ENCODE measurements around the gene FHAD1. TPM values are rescaled to one million over a fixed set of nuclear protein-coding genes. Genes with fewer than 3 reads are reported as not detected.

The FHAD1 gene
- total RNA-seq, 1 experiment from 2014 or later: 3.5 TPM

DNA sequence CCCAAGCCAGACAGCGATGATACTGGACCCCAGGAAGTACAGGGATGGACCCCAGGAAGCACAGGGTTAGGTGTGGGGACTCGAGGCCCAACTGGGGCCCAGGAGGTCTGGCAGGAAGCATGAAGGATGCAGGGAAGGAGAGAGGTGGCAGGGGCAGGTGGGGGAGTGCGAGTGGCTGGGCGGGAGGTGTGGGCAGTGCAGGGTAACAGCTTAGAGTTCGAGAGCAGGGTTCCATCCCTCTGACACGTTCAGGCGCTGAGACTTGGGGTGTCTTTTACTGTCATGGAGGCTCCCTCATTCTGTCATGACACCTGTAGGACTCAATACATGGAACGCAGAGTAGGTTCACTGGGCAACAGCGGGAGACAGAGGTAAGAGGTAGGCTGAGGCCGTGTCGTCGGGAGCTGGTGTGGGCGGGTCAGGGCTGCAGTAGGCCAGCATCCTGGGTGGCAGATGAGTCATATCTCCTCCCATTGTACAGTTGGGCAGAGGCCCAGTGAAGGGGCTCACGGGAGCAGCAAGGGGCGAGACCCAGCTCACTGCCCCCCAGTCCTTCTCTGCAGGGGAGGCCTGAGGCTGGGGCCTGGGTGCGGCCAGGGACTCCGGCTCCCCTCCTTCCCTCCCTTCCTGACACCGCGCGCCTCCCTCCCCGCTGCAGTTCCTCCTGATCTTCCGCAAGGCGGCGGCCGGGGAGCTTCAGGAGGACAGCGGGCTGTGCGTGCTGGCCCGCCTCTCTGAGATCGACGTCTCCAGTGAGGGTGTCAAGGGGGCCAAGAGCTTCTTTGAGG, 179.7 kb downstream of the FHAD1 start:
- TF ChIP-seq FOSL1 (IDR thresholded peaks at IDR 0.05; ENCODE audit: low read depth): peak; percentile 63
- TF ChIP-seq POLR2AphosphoS5 (IDR thresholded peaks at IDR 0.05; ENCODE audit: low read depth, low read length): no peak
- TF ChIP-seq ELF1 (IDR thresholded peaks at IDR 0.05; ENCODE audit: borderline replicate concordance, low read depth): no peak
- ChIA-PET POLR2A (no interaction called here), RAD21 (ENCODE audit: low non-redundant PET in 1 of 2, low total read pairs in 2 of 2, uncharacterized antibody in 2 of 2, unreplicated experiment in 2 of 2) (no interaction called here), CTCF (interaction anchor here (1.2 kb wide), 1 partner anchor 103 kb away, joined by 4 read pairs; no protein-coding TSS in a partner anchor)
- Histone ChIP-seq H3K4me1 (ENCODE audit: control insufficient read depth in 1 of 2, insufficient read depth in 2 of 2, low read length in 2 of 2) (peaks cover 7 to 61% of the 10 kb centered on the region in 2 experiments; a peak in 3 of 4 replicates), H3K9me2 (ENCODE audit: insufficient read depth) (no peaks in the 10 kb centered on the region), H3K27me3 (ENCODE audit: insufficient read depth, low read length) (no peaks in the 10 kb centered on the region), H2AFZ (ENCODE audit: low read depth, low read length, poor library complexity, severe bottlenecking) (no peak overlapping the region), H4K20me1 (ENCODE audit: insufficient read depth) (peaks cover 5% of the 10 kb centered on the region; the same call in 1 of the 2 replicates), H3K36me3 (ENCODE audit: control insufficient read depth in 1 of 2, insufficient read depth in 2 of 2, low read length in 2 of 2) (peaks cover 0 to 5% of the 10 kb centered on the region in 2 experiments; a peak in 1 of 4 replicates), H3K27ac (ENCODE audit: low read depth, low read length) (peak overlapping the region; percentile 50; the same call in 1 of the 2 replicates), H3K79me2 (ENCODE audit: insufficient read depth, low read length) (peaks cover 32% of the 10 kb centered on the region), H3K4me2 (ENCODE audit: low read length) (peak overlapping the region; percentile 53), H3K9ac (ENCODE audit: low read length) (peak overlapping the region; percentile 16; the same call in 1 of the 2 replicates), H3K9me3 (ENCODE audit: control insufficient read depth in 1 of 2, insufficient read depth in 1 of 2, low read depth in 1 of 2, low read length in 2 of 2) (no peaks in the 10 kb centered on the region), H3K4me3 (replicated peaks in 1 of 2; ENCODE audit: low read depth in 1 of 2, low read length in 2 of 2) (no peak overlapping the region)
- no peak for DNase-seq (ENCODE audit: low read depth, low spot score)
- no TSS peak for BruUV-seq (replicated peaks)
- intact Hi-C loops (cut with micrococcal nuclease): no loop called here
- peak; percentile 67 for ATAC-seq

DNA sequence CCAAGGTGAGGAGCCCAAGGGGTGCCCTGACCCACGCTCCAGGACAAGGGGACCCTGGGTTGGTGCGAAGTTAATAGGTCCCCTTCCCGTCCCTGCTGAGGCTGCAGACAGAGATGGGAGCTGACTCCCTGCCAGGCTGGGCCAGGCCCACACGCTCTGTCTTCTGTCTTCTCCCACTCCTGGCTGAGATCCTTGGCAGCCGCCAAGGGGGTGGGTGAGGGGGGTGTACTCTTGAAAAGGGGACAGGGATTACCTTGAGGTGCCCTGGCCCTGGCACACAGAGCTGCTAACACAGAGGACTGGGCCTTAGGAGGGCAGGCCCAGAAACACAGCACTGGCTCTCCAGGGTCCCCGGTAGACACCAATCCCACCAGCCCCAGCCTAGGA, 180.2 kb downstream of the FHAD1 start:
- peaks cover 5% of the 10 kb centered on the region; the same call in 1 of the 2 replicates for H4K20me1 ChIP-seq (ENCODE audit: insufficient read depth)
- peaks cover 0 to 5% of the 10 kb centered on the region in 2 experiments; a peak in 1 of 4 replicates for H3K36me3 ChIP-seq (ENCODE audit: control insufficient read depth in 1 of 2, insufficient read depth in 2 of 2, low read length in 2 of 2)
- no TSS peak for BruUV-seq (replicated peaks)
- no peaks in the 10 kb centered on the region for H3K27me3 ChIP-seq (ENCODE audit: insufficient read depth, low read length)
- H3K9me3 ChIP-seq (ENCODE audit: control insufficient read depth in 1 of 2, insufficient read depth in 1 of 2, low read depth in 1 of 2, low read length in 2 of 2): no peaks in the 10 kb centered on the region
- no peaks in the 10 kb centered on the region for H3K9me2 ChIP-seq (ENCODE audit: insufficient read depth)
- intact Hi-C loops (cut with micrococcal nuclease): no loop called here
- no peak overlapping the region; the same call in 1 of the 2 replicates for H3K27ac ChIP-seq (ENCODE audit: low read depth, low read length)
- H3K4me2 ChIP-seq (ENCODE audit: low read length): peak overlapping the region; percentile 53; the same call in 1 of the 2 replicates
- ChIA-PET POLR2A (no interaction called here), CTCF (interaction anchor here (1.2 to 1.3 kb wide), 2 partner anchors 103 to 104 kb away, joined by 3 to 4 read pairs; no protein-coding TSS in a partner anchor), RAD21 (ENCODE audit: low non-redundant PET in 1 of 2, low total read pairs in 2 of 2, uncharacterized antibody in 2 of 2, unreplicated experiment in 2 of 2) (no interaction called here)
- no peak overlapping the region for H3K9ac ChIP-seq (ENCODE audit: low read length)
- DNase-seq (ENCODE audit: low read depth, low spot score) (no peak), ATAC-seq (no peak)
- TF ChIP-seq, protein P1, sequence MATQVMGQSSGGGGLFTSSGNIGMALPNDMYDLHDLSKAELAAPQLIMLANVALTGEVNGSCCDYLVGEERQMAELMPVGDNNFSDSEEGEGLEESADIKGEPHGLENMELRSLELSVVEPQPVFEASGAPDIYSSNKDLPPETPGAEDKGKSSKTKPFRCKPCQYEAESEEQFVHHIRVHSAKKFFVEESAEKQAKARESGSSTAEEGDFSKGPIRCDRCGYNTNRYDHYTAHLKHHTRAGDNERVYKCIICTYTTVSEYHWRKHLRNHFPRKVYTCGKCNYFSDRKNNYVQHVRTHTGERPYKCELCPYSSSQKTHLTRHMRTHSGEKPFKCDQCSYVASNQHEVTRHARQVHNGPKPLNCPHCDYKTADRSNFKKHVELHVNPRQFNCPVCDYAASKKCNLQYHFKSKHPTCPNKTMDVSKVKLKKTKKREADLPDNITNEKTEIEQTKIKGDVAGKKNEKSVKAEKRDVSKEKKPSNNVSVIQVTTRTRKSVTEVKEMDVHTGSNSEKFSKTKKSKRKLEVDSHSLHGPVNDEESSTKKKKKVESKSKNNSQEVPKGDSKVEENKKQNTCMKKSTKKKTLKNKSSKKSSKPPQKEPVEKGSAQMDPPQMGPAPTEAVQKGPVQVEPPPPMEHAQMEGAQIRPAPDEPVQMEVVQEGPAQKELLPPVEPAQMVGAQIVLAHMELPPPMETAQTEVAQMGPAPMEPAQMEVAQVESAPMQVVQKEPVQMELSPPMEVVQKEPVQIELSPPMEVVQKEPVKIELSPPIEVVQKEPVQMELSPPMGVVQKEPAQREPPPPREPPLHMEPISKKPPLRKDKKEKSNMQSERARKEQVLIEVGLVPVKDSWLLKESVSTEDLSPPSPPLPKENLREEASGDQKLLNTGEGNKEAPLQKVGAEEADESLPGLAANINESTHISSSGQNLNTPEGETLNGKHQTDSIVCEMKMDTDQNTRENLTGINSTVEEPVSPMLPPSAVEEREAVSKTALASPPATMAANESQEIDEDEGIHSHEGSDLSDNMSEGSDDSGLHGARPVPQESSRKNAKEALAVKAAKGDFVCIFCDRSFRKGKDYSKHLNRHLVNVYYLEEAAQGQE (IDR thresholded peaks at IDR 0.05; ENCODE audit: low read depth): no peak
- no peak for TF ChIP-seq POLR2A (IDR thresholded peaks at IDR 0.05; ENCODE audit: borderline replicate concordance, extremely low read depth, insufficient read depth, insufficient read length)
- no peak for TF ChIP-seq FOSL1 (IDR thresholded peaks at IDR 0.05; ENCODE audit: low read depth)
- TF ChIP-seq RAD21 (IDR thresholded peaks at IDR 0.05; ENCODE audit: low read depth): no peak
- TF ChIP-seq TCF7L2 (IDR thresholded peaks at IDR 0.05; ENCODE audit: borderline replicate concordance, extremely low read depth, insufficient read depth, insufficient read length): no peak
- no peak for TF ChIP-seq JUND (IDR thresholded peaks at IDR 0.05)
- no peak for TF ChIP-seq EGR1 (IDR thresholded peaks at IDR 0.05; ENCODE audit: low read depth)
- TF ChIP-seq EZH2phosphoT487 (IDR thresholded peaks at IDR 0.05; ENCODE audit: borderline replicate concordance): no peak
- TF ChIP-seq ZFX (IDR thresholded peaks at IDR 0.05): no peak
- no peak for TF ChIP-seq YY1 (IDR thresholded peaks at IDR 0.05; ENCODE audit: extremely low read depth, insufficient replicate concordance, low read depth, low read length)
- TF ChIP-seq SP1 (IDR thresholded peaks at IDR 0.05; ENCODE audit: low read depth): no peak
- no peak for TF ChIP-seq CEBPB (IDR thresholded peaks at IDR 0.05; ENCODE audit: low read depth)
- TF ChIP-seq SRF (IDR thresholded peaks at IDR 0.05; ENCODE audit: low read depth): no peak
- TF ChIP-seq, protein P2, sequence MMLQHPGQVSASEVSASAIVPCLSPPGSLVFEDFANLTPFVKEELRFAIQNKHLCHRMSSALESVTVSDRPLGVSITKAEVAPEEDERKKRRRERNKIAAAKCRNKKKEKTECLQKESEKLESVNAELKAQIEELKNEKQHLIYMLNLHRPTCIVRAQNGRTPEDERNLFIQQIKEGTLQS (IDR thresholded peaks at IDR 0.05): no peak
- peaks cover 7 to 64% of the 10 kb centered on the region in 2 experiments; a peak in 3 of 4 replicates for H3K4me1 ChIP-seq (ENCODE audit: control insufficient read depth in 1 of 2, insufficient read depth in 2 of 2, low read length in 2 of 2)
- H3K79me2 ChIP-seq (ENCODE audit: insufficient read depth, low read length): peaks cover 27% of the 10 kb centered on the region
- H2AFZ ChIP-seq (ENCODE audit: low read depth, low read length, poor library complexity, severe bottlenecking): no peak overlapping the region
- no peak overlapping the region for H3K4me3 ChIP-seq (replicated peaks in 1 of 2; ENCODE audit: low read depth in 1 of 2, low read length in 2 of 2)

Data from HCT116 (cell line).